GM13977 (cell line): ENCODE measurements around the gene ZNF160.
A peak's percentile ranks its signal among the peaks of the same experiment; 100 is the strongest.

Source experiments
- DNase-seq: peaks from one replicate; pipeline ENCODE4 v3.0.0; 2012; ENCODE audit warnings: low spot score
- in situ Hi-C: fragments of 300-500 bp; cut with MboI; formaldehyde crosslinking; loops from one replicate; pipeline ENCODE4 v1.12.0; 2022; ENCODE audit warnings: low sequenced_read_pairs, low pct_unique_long_range_greater_than_20kb, mixed read lengths, inconsistent platforms; ENCODE audit not compliant: unreplicated experiment
- TF ChIP-seq, protein P1 (sequence below): IDR thresholded peaks from 2 replicates; pipeline ENCODE4 v1.5.1; 2012; ENCODE audit warnings: mild to moderate bottlenecking, control low read depth; ENCODE audit not compliant: insufficient read depth; ENCODE audit errors: extremely low read depth, missing control alignments

The ZNF160 gene

DNA sequence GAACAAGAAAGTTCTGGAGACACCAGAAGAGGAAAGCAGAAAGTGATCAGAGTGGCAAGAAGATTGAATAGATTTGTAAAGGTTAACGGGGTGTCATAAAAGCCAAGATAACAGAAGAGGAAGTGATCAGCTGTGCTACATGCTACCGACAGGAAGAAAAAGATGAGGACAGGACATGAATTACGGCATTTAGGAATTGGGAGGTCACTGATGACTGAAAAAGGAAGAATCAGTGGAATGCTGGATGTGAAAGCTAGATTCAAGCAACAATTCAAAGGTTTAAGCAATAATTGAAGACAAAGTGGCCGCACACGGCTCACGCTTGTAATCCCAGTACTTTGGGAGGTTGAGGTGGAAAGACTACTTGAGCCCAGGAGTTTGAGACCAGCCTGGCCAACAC lies 15.1 kb downstream of the ZNF160 start:
- no peak for DNase-seq
- in situ Hi-C loops = no loop called here
- TF ChIP-seq, protein P1, sequence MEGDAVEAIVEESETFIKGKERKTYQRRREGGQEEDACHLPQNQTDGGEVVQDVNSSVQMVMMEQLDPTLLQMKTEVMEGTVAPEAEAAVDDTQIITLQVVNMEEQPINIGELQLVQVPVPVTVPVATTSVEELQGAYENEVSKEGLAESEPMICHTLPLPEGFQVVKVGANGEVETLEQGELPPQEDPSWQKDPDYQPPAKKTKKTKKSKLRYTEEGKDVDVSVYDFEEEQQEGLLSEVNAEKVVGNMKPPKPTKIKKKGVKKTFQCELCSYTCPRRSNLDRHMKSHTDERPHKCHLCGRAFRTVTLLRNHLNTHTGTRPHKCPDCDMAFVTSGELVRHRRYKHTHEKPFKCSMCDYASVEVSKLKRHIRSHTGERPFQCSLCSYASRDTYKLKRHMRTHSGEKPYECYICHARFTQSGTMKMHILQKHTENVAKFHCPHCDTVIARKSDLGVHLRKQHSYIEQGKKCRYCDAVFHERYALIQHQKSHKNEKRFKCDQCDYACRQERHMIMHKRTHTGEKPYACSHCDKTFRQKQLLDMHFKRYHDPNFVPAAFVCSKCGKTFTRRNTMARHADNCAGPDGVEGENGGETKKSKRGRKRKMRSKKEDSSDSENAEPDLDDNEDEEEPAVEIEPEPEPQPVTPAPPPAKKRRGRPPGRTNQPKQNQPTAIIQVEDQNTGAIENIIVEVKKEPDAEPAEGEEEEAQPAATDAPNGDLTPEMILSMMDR = no peak

DNA sequence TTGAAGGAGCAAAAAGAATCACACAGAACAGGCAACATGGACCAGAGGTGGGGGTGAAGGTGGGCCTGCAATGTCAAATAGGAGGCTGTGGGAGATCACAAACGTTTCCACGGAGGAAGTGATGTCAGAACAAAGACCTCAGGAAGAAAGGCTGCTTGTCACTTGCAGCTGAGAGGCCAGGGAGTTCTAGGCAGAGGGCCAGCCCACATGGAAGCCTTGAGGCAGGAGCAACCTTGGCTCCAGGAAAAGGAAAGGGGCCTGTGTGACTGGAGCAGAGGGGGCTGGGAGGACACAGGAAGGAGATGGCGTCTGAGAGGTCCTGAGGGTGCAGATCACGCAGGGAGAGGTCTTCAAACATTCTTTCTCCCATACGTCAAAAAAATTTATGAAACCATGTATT lies 16.3 kb downstream of the ZNF160 start:
- DNase-seq = no peak
- TF ChIP-seq, protein P1 = no peak
- in situ Hi-C loops = no loop called here

DNA sequence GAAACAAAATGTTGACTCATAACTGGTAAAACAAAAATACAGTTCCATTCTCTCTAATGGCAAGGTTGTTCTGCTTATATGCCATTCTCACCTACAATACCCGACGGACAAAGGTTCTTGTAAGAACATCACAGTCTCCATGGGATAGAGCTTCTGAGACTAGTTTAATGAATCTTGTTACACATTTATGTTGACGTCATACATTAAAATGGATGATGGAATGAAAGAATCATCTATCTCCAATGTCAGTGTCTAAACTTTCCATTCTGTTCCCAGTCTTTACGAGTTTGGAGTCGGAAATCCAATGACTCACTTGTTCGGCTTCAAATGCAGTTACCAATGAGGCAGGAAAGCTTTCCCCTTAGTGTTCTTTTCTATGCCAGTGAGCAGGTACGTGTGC lies 17.7 kb downstream of the ZNF160 start:
- no peak for DNase-seq
- TF ChIP-seq, protein P1 = no peak
- in situ Hi-C loops = no loop called here

DNA sequence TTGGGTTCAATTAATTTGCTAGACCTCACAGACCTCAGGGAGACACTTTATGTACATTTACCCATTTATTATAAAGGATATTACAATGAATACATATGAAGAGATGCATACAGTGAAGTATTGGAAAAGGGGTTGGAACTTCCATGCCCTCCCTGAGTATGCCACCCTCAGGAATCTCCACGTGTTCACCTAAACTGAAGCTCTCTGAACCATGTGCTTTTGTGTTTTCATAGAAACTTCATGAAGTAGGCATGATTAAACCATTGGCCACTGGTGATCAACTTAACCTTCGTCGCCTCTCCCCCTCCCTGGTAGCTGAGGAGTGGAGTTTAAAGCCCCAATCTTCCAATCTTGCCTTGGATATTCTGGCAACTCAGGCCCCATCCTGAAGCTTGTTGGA lies 20.3 kb downstream of the ZNF160 start:
- in situ Hi-C loops = no loop called here
- TF ChIP-seq, protein P1 = no peak
- no peak for DNase-seq

DNA sequence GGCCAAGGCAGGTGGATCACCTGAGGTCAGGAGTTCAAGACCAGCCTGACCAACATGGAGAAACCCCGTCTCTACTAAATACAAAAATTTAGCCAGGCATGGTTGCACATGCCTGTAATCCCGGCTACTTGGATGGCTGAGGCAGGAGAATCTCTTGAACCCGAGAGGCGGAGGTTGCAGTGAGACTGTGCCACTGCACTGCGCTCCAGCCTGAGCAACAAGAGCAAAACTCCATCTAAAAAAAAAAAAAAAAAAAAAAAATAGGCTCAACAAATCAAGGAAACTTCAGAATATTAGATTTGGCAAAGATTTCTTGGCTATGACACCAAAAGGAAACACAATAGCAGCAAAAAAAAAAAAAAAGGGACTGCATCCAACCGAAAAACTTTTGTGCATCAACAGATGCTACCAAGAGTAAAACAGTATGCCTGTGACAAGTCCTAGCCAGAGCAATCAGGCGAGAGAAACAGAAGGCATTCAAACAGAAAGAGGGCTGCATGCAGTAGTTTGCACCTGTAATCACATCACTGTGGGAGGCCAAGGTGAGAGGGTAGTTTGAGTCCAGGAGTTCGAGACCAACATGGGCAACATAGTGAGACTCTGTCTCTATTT lies 23.8 kb downstream of the ZNF160 start:
- no peak for DNase-seq
- TF ChIP-seq, protein P1 = no peak
- in situ Hi-C loops = no loop called here

DNA sequence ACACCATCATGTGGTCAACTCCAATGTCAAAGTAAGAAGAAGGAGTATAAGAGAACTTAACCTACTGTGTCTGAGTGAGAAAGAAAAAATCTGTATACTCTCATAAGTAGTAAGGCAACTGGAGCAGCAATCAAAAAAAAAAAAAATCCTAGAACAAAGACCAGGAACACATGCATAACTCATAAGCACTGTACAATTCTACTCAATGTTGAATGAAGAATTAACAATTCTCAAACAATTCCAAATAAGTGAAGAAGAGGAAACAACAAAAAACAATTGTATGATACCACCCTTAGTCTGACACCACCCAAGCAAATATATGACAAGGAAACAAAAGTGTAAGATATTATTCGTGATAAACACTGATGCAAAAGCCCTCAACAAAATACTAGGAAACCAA lies 24.6 kb downstream of the ZNF160 start:
- TF ChIP-seq, protein P1 = no peak
- in situ Hi-C loops = no loop called here

DNA sequence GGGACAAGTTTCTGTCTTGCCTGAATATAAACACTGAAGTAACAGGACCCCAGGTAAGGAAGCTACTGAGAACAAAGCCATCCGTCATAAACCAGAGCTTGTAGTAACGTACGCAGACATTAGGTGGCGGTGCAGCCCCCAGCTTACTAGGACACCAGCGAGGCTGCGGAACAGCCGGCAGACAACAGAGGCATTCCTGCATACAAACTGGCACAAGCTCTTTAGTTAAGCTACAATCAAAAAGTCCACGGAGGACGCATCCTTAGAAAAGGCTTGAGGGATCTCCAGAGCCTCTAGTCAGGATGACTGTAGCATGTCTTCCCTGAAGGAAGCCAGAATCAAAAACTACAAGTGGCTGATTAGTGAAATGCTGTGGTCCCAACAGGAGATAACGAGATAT lies 26.2 kb downstream of the ZNF160 start:
- TF ChIP-seq, protein P1 = peak; percentile 5
- no peak for DNase-seq
- in situ Hi-C loops = no loop called here

More for the DNA sequence above, 24.6 kb downstream of the ZNF160 start:
- no peak for DNase-seq
